ENCODE measurements around the gene CSTPP1.
A peak's percentile ranks its signal among the peaks of the same experiment; 100 is the strongest.

CSTPP1 gene

DNA sequence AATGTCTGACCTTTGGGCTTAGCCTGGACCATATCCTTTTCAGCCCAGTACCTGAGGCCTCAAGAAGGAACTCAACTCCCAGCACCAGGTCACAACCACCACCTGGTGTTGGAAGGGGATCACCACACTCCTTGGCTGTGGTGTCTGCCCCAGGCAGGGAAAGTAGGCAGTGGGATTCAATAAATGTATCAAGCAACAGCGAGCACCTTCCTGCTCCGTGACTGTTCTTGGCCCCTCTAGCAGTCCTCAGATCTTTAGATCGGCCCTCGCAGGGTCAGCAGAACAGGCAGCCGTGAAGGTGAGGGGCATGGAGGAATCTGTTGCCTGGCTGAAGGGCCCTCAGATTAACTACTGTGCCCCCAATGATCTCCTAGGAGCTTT, 224.2 kb downstream of the CSTPP1 start:
- no peak for TF ChIP-seq CTCF (IDR thresholded peaks at IDR 0.05; ENCODE audit: extremely low read depth, insufficient read depth, missing control alignments)
- DNase-seq (ENCODE audit: low spot score): no peak
- in situ Hi-C loops (cut with MboI; ENCODE audit: low pct_unique_long_range_greater_than_20kb, low sequenced_read_pairs, unreplicated experiment): no loop called here

DNA sequence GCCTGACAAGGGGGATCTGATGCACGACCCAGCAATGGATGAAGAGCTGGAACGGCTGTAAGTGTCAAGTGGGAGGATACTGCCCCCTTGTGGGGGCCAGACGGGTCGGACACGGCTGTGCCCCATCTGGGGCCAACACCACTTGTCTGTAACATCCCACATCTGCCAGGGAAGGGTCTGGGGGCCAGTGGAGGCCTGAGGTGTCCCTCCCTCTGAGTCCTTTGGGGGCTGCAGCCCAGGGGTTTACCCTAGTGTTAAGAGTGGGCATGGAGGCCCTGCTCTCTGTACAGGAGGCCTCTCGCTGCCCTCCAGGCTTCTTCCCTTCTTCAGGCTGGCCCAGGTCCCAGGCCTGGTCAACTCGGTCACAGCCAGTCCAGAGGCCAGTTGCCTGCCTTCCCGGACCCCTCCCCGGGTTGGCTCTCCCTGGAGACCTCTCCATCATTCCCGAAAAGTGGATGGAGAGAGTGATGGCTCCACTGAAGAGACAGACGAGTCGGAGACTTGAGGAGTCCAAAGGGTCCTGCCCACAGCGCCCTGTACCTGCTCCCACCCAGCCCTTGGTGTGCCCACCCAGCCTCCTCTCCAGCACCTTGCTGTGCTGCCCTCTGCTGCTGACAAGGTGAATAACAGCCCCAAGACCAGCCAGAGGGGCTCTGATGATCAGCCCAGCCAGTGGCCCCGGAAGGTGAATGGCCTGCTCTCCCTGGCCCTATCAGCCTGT, 224.7 kb downstream of the CSTPP1 start:
- peak; percentile 88 for DNase-seq (ENCODE audit: low spot score)
- in situ Hi-C loops (cut with MboI; ENCODE audit: low pct_unique_long_range_greater_than_20kb, low sequenced_read_pairs, unreplicated experiment): no loop called here
- TF ChIP-seq CTCF (IDR thresholded peaks at IDR 0.05; ENCODE audit: extremely low read depth, insufficient read depth, missing control alignments): peak; percentile 83

DNA sequence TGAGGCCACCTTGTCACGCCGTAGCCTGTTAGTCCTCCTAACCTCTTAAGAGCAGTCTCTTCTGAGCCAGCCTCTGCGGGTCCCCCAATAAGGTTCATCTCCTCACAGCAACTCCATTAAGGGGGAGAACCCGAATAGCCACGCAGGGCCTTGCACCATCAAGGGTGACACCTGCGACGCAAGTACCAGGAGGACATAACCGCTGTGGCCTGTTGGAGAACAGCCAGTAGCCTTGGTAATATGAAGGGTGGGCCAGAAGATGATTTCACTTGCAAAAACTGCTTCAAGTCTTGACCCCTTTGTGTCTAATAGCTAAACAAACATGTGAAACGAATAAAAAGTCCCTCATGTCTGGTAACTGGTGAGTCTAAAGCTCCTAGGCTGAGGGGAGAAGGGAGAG, 225.3 kb downstream of the CSTPP1 start:
- in situ Hi-C loops (cut with MboI; ENCODE audit: low pct_unique_long_range_greater_than_20kb, low sequenced_read_pairs, unreplicated experiment): no loop called here
- TF ChIP-seq CTCF (IDR thresholded peaks at IDR 0.05; ENCODE audit: extremely low read depth, insufficient read depth, missing control alignments): no peak
- DNase-seq (ENCODE audit: low spot score): no peak

GRCh38 chr11:47162426-47162825, 225.9 kb downstream of the CSTPP1 start:
- TF ChIP-seq CTCF (IDR thresholded peaks at IDR 0.05; ENCODE audit: extremely low read depth, insufficient read depth, missing control alignments): no peak
- DNase-seq (ENCODE audit: low spot score): no peak
- in situ Hi-C loops (cut with MboI; ENCODE audit: low pct_unique_long_range_greater_than_20kb, low sequenced_read_pairs, unreplicated experiment): no loop called here

GRCh38 chr11:47163193-47163592, 226.6 kb downstream of the CSTPP1 start:
- in situ Hi-C loops (cut with MboI; ENCODE audit: low pct_unique_long_range_greater_than_20kb, low sequenced_read_pairs, unreplicated experiment): no loop called here
- no peak for DNase-seq (ENCODE audit: low spot score)
- no peak for TF ChIP-seq CTCF (IDR thresholded peaks at IDR 0.05; ENCODE audit: extremely low read depth, insufficient read depth, missing control alignments)

- no peak for TF ChIP-seq CTCF (IDR thresholded peaks at IDR 0.05; ENCODE audit: extremely low read depth, insufficient read depth, missing control alignments)
- in situ Hi-C loops (cut with MboI; ENCODE audit: low pct_unique_long_range_greater_than_20kb, low sequenced_read_pairs, unreplicated experiment): no loop called here
- no peak for DNase-seq (ENCODE audit: low spot score)
These were observed 227.3 kb downstream of the CSTPP1 start for GRCh38 chr11:47163898-47164297.

Data from GM13977 (cell line).